A549 (cell line): ENCODE measurements around the gene RTKN2. TPM values are rescaled to one million over a fixed set of nuclear protein-coding genes. Genes with fewer than 3 reads are reported as not detected.

Experiments used
- ATAC-seq, 2 experiments: fragments of 200-7000 bp in 1 of 2; fragments of >200 bp in 1 of 2; cut with Nextera tagmentation in 1 of 2; cut with Tn5 transposase in 1 of 2; 3 replicates each; pipeline versions ENCODE4 v1.8.0 to v1.9.1; 2018 to 2020; ENCODE audit warnings: mild to moderate bottlenecking in 1 of 2, moderate library complexity in 1 of 2
- CTCF ChIA-PET: fragments of 300-600 bp; sonication (Branson Sonifier 250); formaldehyde crosslinking; extraction: SDS; loops from one replicate; lab custom pipeline; 2021; ENCODE audit warnings: antibody characterized with exemption, inconsistent platforms; lab: Yijun Ruan, JAX
- POLR2A ChIA-PET: fragments of 350-600 bp; formaldehyde crosslinking; extraction: SDS; loops from one replicate; lab custom pipeline; 2021; ENCODE audit warnings: antibody characterized with exemption, inconsistent platforms; lab: Yijun Ruan, JAX
- DNase-seq, 2 experiments: peaks; one replicate each; pipeline versions ENCODE4 v3.0.0 to v3.0.0-alpha.2; 2011 to 2016; ENCODE audit warnings: low read depth in 1 of 2, low spot score in 1 of 2
- FAIRE-seq: peaks from 2 replicates; lab custom pipeline; 2011; peaks lifted over from hg19 to GRCh38; lab: Jason Lieb, UNC
- H3K27ac ChIP-seq, 2 experiments: fragments of >200 bp; sonication (Bioruptor Twin); formaldehyde crosslinking; 3 replicates each; pipeline ENCODE4 v1.5.1; 2016 to 2017
- H3K4me1 ChIP-seq: fragments of >200 bp; sonication (Bioruptor Twin); formaldehyde crosslinking; 3 replicates; pipeline ENCODE4 v1.6.1; 2016
- H3K4me2 ChIP-seq: fragments of >200 bp; sonication (Bioruptor Twin); formaldehyde crosslinking; 3 replicates; pipeline ENCODE4 v1.6.1; 2016
- H3K4me3 ChIP-seq: fragments of >200 bp; sonication (Bioruptor Twin); formaldehyde crosslinking; 3 replicates; pipeline ENCODE4 v1.5.1; 2016
- H3K9me3 ChIP-seq: fragments of >200 bp; sonication (Bioruptor Twin); formaldehyde crosslinking; 3 replicates; pipeline ENCODE4 v1.6.1; 2016
- BCL3 ChIP-seq: fragments of >200 bp; sonication (Bioruptor Twin); formaldehyde crosslinking; IDR thresholded peaks from 3 replicates; pipeline ENCODE4 v1.6.1; 2016
- CBX8 ChIP-seq: fragments of 200-600 bp; sonication (generic); IDR thresholded peaks from 2 replicates; pipeline ENCODE4 v1.6.1; 2016
- CHD4 ChIP-seq: fragments of 200-600 bp; sonication (generic); IDR thresholded peaks from 2 replicates; pipeline ENCODE4 v1.6.1; 2016; ENCODE audit warnings: antibody characterized with exemption, mild to moderate bottlenecking, borderline replicate concordance
- EHF ChIP-seq: fragments of 250-450 bp; sonication (Bioruptor Pico); IDR thresholded peaks from 2 replicates; pipeline ENCODE4 v1.5.0; 2020; ENCODE audit warnings: mild to moderate bottlenecking
- EHMT2 ChIP-seq: fragments of 200-600 bp; sonication (generic); IDR thresholded peaks from 2 replicates; pipeline ENCODE4 v1.6.1; 2016; ENCODE audit warnings: antibody characterized with exemption, low read depth, mild to moderate bottlenecking, moderate library complexity
- HEYL ChIP-seq: fragments of 250-450 bp; sonication (Bioruptor Pico); IDR thresholded peaks from 2 replicates; pipeline ENCODE4 v1.8.0; 2021; ENCODE audit warnings: mild to moderate bottlenecking, moderate library complexity
- HMGXB4 ChIP-seq: fragments of 250-450 bp; sonication (Bioruptor Pico); IDR thresholded peaks from 2 replicates; pipeline ENCODE4 v1.5.0; 2021; ENCODE audit warnings: mild to moderate bottlenecking, moderate library complexity, borderline replicate concordance
- HOXA7 ChIP-seq: fragments of 250-450 bp; sonication (Bioruptor Pico); IDR thresholded peaks from 2 replicates; pipeline ENCODE4 v1.5.0; 2020; ENCODE audit warnings: mild to moderate bottlenecking, moderate library complexity
- HOXB13 ChIP-seq: fragments of 250-450 bp; sonication (Bioruptor Pico); IDR thresholded peaks from 2 replicates; pipeline ENCODE4 v1.5.0; 2020; ENCODE audit warnings: low read depth, mild to moderate bottlenecking, moderate library complexity
- JUNB ChIP-seq: fragments of >200 bp; sonication (Bioruptor Twin); formaldehyde crosslinking; IDR thresholded peaks from 2 replicates; pipeline ENCODE4 v1.6.1; 2016
- KDM5A ChIP-seq: fragments of 200-600 bp; sonication (generic); IDR thresholded peaks from 2 replicates; pipeline ENCODE4 v1.6.1; 2016; ENCODE audit warnings: antibody characterized with exemption, mild to moderate bottlenecking
- MAFK ChIP-seq: fragments of 450-650 bp; IDR thresholded peaks from 2 replicates; pipeline ENCODE4 v1.6.1; 2014; ENCODE audit not compliant: partially characterized antibody
- MAX ChIP-seq: IDR thresholded peaks from 2 replicates; pipeline ENCODE4 v1.6.1; 2012
- POLR2A ChIP-seq: IDR thresholded peaks from 2 replicates; pipeline ENCODE4 v1.6.1; 2012; ENCODE audit warnings: mild to moderate bottlenecking, low read length
- POLR2AphosphoS2 ChIP-seq: conservative IDR thresholded peaks from 2 replicates; pipeline ENCODE4 v1.6.1; 2012; ENCODE audit warnings: low read length, improper control_type of control experiment, inconsistent platforms
- RARB ChIP-seq: fragments of 250-450 bp; sonication (Bioruptor Pico); IDR thresholded peaks from 2 replicates; pipeline ENCODE4 v1.8.0; 2021; ENCODE audit warnings: mild to moderate bottlenecking, moderate library complexity
- SMC3 ChIP-seq: fragments of >200 bp; sonication (Bioruptor Twin); formaldehyde crosslinking; IDR thresholded peaks from 3 replicates; pipeline ENCODE4 v1.6.1; 2018; ENCODE audit warnings: inconsistent platforms
- TFCP2L1 ChIP-seq: fragments of 250-450 bp; sonication (Bioruptor Pico); IDR thresholded peaks from 2 replicates; pipeline ENCODE4 v1.5.0; 2021; ENCODE audit warnings: mild to moderate bottlenecking
- USF2 ChIP-seq: fragments of 450-650 bp; IDR thresholded peaks from 2 replicates; pipeline ENCODE4 v1.6.1; 2014; ENCODE audit warnings: antibody characterized with exemption
- ZC3H11A ChIP-seq: fragments of 450-650 bp; IDR thresholded peaks from 2 replicates; pipeline ENCODE4 v1.6.1; 2014; ENCODE audit warnings: antibody characterized with exemption, mild to moderate bottlenecking
- ZFP36 ChIP-seq: fragments of 450-650 bp; IDR thresholded peaks from 2 replicates; pipeline ENCODE4 v1.6.1; 2014; ENCODE audit warnings: borderline replicate concordance; ENCODE audit not compliant: partially characterized antibody
- ZNF302 ChIP-seq: fragments of 250-450 bp; sonication (Bioruptor Pico); IDR thresholded peaks from 2 replicates; pipeline ENCODE4 v1.9.0; 2021; ENCODE audit warnings: inconsistent platforms, mild to moderate bottlenecking, moderate library complexity
- WGBS: methylation state at CpG from one replicate; pipeline ENCODE4 v1.1.6; 2017; ENCODE audit errors: missing lambda C conversion rate; 5-methylcytosine and 5-hydroxymethylcytosine counted together
- polyA plus RNA-seq, 4 experiments: library from polyadenylated mRNA; depleted of rRNA in 3 of 4; stranded (reverse); fragments of >200 nt; fragmentation: RNase III in 1 of 4; extraction: RNeasy Plus Mini Kit Qiagen cat#74134 plus additional on column Dnase treatment in 1 of 4; gene quantifications; 2 replicates in 3 of 4; 3 replicates in 1 of 4; pipeline ENCODE4 v1.2.3, GENCODE V29; 2011 to 2017

Gene RTKN2
- polyA plus RNA-seq, 2 of the 4 experiments (the other 2 are of a cell fraction) = 1.8 to 2.4 TPM

GRCh38 chr10:62157601-62158000, 111.0 kb downstream of the RTKN2 start:
- TF ChIP-seq HMGXB4 (CRISPR knock-in tag) (no peak), ZC3H11A (no peak), SMC3 (no peak), HOXB13 (CRISPR knock-in tag) (no peak), USF2 (no peak), EHF (CRISPR knock-in tag) (no peak), CHD4 (no peak), POLR2AphosphoS2 (no peak), KDM5A (no peak)
- DNase-seq (no peak), ATAC-seq (no peak), FAIRE-seq (no peak)
- Histone ChIP-seq H3K9me3 (no peaks in the 10 kb centered on the region), H3K4me2 (no peak overlapping the region), H3K4me1 (no peaks in the 10 kb centered on the region), H3K27ac (no peak overlapping the region), H3K4me3 (no peak overlapping the region)
- WGBS = 56% methylated on average over 3 of the region's 3 CpGs
- ChIA-PET POLR2A (no interaction called here), CTCF (interaction anchor here (1.0 kb wide), 1 partner anchor 119 kb away, joined by 3 read pairs; no protein-coding TSS in a partner anchor)

- ATAC-seq = no peak
- H3K4me1 ChIP-seq = no peaks in the 10 kb centered on the region
- CTCF ChIA-PET = no interaction called here
- H3K4me3 ChIP-seq = no peak overlapping the region
- no peak overlapping the region for H3K4me2 ChIP-seq
- WGBS = 71% methylated on average over 7 of the region's 7 CpGs
- no peak for DNase-seq
- TF ChIP-seq HOXB13 (CRISPR knock-in tag) = no peak
- no peak for TF ChIP-seq HMGXB4 (CRISPR knock-in tag)
- TF ChIP-seq BCL3 = no peak
- no peak for TF ChIP-seq EHMT2
- TF ChIP-seq JUNB = no peak
- no peak for TF ChIP-seq MAFK
- no peak for TF ChIP-seq POLR2AphosphoS2
- TF ChIP-seq RARB (CRISPR knock-in tag) = no peak
- no peak for TF ChIP-seq CBX8
- TF ChIP-seq ZFP36 = no peak
- TF ChIP-seq HOXA7 (CRISPR knock-in tag) = no peak
- TF ChIP-seq ZNF302 = no peak
- TF ChIP-seq POLR2A = no peak
- TF ChIP-seq HEYL (CRISPR knock-in tag) = no peak
- no peak for TF ChIP-seq MAX
- TF ChIP-seq TFCP2L1 = no peak
- H3K9me3 ChIP-seq = no peaks in the 10 kb centered on the region
- no peak for FAIRE-seq
- no peak overlapping the region for H3K27ac ChIP-seq
- POLR2A ChIA-PET = no interaction called here
Measured at GRCh38 chr10:62155054-62155680, 113.5 kb downstream of the RTKN2 start.
